ENCODE data around the gene TMEM253. TPM values are rescaled to one million over a fixed set of nuclear protein-coding genes. Genes with fewer than 3 reads are reported as not detected.

TMEM253 gene
- total and polyA plus RNA-seq, 2 experiments from 2014 or later: 4.9 to 5.4 TPM

GRCh38 chr14:21060614-21061346, 40.1 kb upstream of the TMEM253 start:
- Histone ChIP-seq H3K27ac (peak overlapping the region; percentile 71), H3K4me2 (peak overlapping the region; percentile 51), H3K4me1 (ENCODE audit: insufficient read depth) (peaks cover 23% of the 10 kb centered on the region), H3K79me2 (no peaks in the 10 kb centered on the region), H3K9me2 (replicated peaks; ENCODE audit: insufficient read depth) (no peaks in the 10 kb centered on the region), H3K27me3 (no peaks in the 10 kb centered on the region), H3K36me3 (replicated peaks; ENCODE audit: insufficient read depth, low read depth) (no peaks in the 10 kb centered on the region), H3K4me3 (no peak overlapping the region), H3K9me3 (ENCODE audit: low read depth) (no peaks in the 10 kb centered on the region), H4K20me1 (ENCODE audit: insufficient read depth, poor library complexity, severe bottlenecking) (no peaks in the 10 kb centered on the region), H2AFZ (no peak overlapping the region)
- DNase-seq (ENCODE audit: low spot score): no peak
- WGBS (ENCODE audit: low lambda C conversion rate, missing lambda C conversion rate): 61% methylated on average over 13 of the region's 13 CpGs
- no peak for TF ChIP-seq EZH2 (IDR thresholded peaks at IDR 0.05; ENCODE audit: borderline replicate concordance)
- TF ChIP-seq CTCF (IDR thresholded peaks at IDR 0.05; ENCODE audit: poor library complexity): no peak
- no peak for TF ChIP-seq EZH2phosphoT487 (IDR thresholded peaks at IDR 0.05; ENCODE audit: low read depth, severe bottlenecking, unreplicated experiment)

GRCh38 chr14:21061347-21061668, 39.6 kb upstream of the TMEM253 start:
- H3K27me3 ChIP-seq: no peaks in the 10 kb centered on the region
- no peaks in the 10 kb centered on the region for H3K9me2 ChIP-seq (replicated peaks; ENCODE audit: insufficient read depth)
- H3K9me3 ChIP-seq (ENCODE audit: low read depth): no peaks in the 10 kb centered on the region
- peak overlapping the region; percentile 71 for H3K27ac ChIP-seq
- no peak overlapping the region for H2AFZ ChIP-seq
- peaks cover 17% of the 10 kb centered on the region for H3K4me1 ChIP-seq (ENCODE audit: insufficient read depth)
- TF ChIP-seq EZH2phosphoT487 (IDR thresholded peaks at IDR 0.05; ENCODE audit: low read depth, severe bottlenecking, unreplicated experiment) (no peak), CTCF (IDR thresholded peaks at IDR 0.05; ENCODE audit: poor library complexity) (no peak), EZH2 (IDR thresholded peaks at IDR 0.05; ENCODE audit: borderline replicate concordance) (no peak)
- DNase-seq (ENCODE audit: low spot score): no peak
- 75% methylated on average over 3 of the region's 3 CpGs for WGBS (ENCODE audit: low lambda C conversion rate, missing lambda C conversion rate)
- H3K36me3 ChIP-seq (replicated peaks; ENCODE audit: insufficient read depth, low read depth): no peaks in the 10 kb centered on the region
- no peak overlapping the region for H3K4me3 ChIP-seq
- H3K4me2 ChIP-seq: peak overlapping the region; percentile 51
- H3K79me2 ChIP-seq: no peaks in the 10 kb centered on the region
- H4K20me1 ChIP-seq (ENCODE audit: insufficient read depth, poor library complexity, severe bottlenecking): no peaks in the 10 kb centered on the region

GRCh38 chr14:21063479-21063878, 37.4 kb upstream of the TMEM253 start:
- H3K9me2 ChIP-seq (replicated peaks; ENCODE audit: insufficient read depth): no peaks in the 10 kb centered on the region
- H3K4me1 ChIP-seq (ENCODE audit: insufficient read depth): peaks cover 16% of the 10 kb centered on the region
- 49% methylated on average over 3 of the region's 3 CpGs for WGBS (ENCODE audit: low lambda C conversion rate, missing lambda C conversion rate)
- no peaks in the 10 kb centered on the region for H4K20me1 ChIP-seq (ENCODE audit: insufficient read depth, poor library complexity, severe bottlenecking)
- H3K27ac ChIP-seq: peak overlapping the region; percentile 45
- DNase-seq (ENCODE audit: low spot score): no peak
- no peak overlapping the region for H3K4me2 ChIP-seq
- no peak overlapping the region for H3K4me3 ChIP-seq
- no peak overlapping the region for H2AFZ ChIP-seq
- no peaks in the 10 kb centered on the region for H3K27me3 ChIP-seq
- no peaks in the 10 kb centered on the region for H3K79me2 ChIP-seq
- H3K9me3 ChIP-seq (ENCODE audit: low read depth): no peaks in the 10 kb centered on the region
- no peak for TF ChIP-seq CTCF (IDR thresholded peaks at IDR 0.05; ENCODE audit: poor library complexity)
- TF ChIP-seq EZH2phosphoT487 (IDR thresholded peaks at IDR 0.05; ENCODE audit: low read depth, severe bottlenecking, unreplicated experiment): no peak
- TF ChIP-seq EZH2 (IDR thresholded peaks at IDR 0.05; ENCODE audit: borderline replicate concordance): no peak
- H3K36me3 ChIP-seq (replicated peaks; ENCODE audit: insufficient read depth, low read depth): no peaks in the 10 kb centered on the region

Measured in hepatocyte (in vitro differentiated cells).